Dermis microvascular lymphatic vessel endothelial cell (primary cell): ENCODE data around the gene VMAC. TPM values are rescaled to one million over a fixed set of nuclear protein-coding genes. Genes with fewer than 3 reads are reported as not detected.

Experiments
- DNase-seq, 2 donors: peaks; one replicate each; pipeline versions ENCODE4 v3.0.0 to v3.0.0-alpha.2; 2010; ENCODE audit warnings: low read depth in 2 of 2
- total RNA-seq: library from RNA; depleted of rRNA; stranded (reverse); fragments of >200 nt; gene quantifications from 2 replicates; pipeline ENCODE4 v1.2.1, GENCODE V29; 2014

VMAC gene
- total RNA-seq, 1 donor from 2014 or later = 4.2 TPM

- no peak for DNase-seq
These were observed 22.8 kb downstream of the VMAC start for GRCh38 chr19:5927441-5927821.

DNA sequence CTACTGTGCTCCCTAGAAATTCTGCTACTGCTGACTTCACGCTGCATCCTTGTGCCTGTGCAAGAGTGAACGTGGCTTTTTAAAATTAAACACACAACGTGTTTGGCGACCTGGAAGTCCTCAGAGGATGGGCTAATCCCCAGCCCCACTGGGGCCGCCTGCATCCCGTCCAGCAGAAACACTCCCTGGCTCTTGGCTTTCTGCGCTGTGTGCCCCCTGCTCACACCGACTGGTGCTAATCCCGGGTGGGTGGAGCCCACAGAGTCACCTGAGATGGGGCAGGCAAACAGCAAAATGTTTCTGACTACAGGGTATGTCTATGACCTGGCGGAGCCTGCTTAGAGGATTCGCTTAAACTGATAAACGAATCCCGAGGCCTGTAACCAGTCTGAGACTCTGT lies 24.5 kb downstream of the VMAC start:
- no peak for DNase-seq

GRCh38 chr19:5929625-5930024 lies 25.0 kb downstream of the VMAC start:
- no peak for DNase-seq

GRCh38 chr19:5931251-5931650 lies 26.6 kb downstream of the VMAC start:
- no peak for DNase-seq

- DNase-seq = no peak
These were observed 27.5 kb downstream of the VMAC start for GRCh38 chr19:5932146-5932545.

- no peak for DNase-seq
These were observed 28.1 kb downstream of the VMAC start for GRCh38 chr19:5932609-5933262.

DNA sequence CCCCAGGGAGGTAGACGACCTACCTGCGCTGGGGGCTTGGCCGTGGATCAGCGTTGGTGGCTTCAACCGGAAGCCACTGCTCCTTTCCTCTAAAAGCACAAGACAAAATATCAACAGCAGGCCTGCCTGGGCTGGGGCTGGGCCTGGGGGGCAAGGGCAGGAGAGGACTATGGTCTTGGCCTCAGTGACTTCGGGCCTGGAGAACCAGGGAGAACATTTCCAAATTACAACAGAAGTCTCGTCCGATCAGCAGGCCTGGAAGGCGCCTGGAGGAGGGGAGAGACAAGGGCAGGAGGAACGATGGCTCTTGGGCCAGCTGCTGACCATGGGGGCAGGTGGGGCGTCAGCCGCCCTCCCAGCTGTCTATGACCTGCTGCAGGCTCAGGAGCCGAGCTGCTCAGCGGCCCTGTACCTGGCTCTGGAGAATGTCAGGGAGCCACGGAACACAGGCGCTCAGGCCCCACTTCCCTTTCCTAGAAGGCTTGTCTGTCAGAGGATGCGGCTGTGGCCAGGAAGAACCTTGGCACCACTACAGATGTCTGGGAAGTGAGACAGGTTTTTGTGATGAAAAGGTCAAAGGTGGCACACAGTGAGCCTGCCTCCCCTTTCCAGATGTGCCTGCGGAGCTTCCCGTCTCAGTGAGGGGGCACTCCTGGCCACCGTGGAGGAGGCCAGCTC lies 28.9 kb downstream of the VMAC start:
- peak in 1 of 2 donors; percentile 50 for DNase-seq

GRCh38 chr19:5934069-5934401 lies 29.4 kb downstream of the VMAC start:
- DNase-seq = peak; percentile 57 to 80

- peak; percentile 72 to 84 for DNase-seq
These were observed 30.3 kb downstream of the VMAC start for GRCh38 chr19:5934774-5935472.

GRCh38 chr19:5935473-5936291 lies 31.0 kb downstream of the VMAC start:
- no peak for DNase-seq

DNA sequence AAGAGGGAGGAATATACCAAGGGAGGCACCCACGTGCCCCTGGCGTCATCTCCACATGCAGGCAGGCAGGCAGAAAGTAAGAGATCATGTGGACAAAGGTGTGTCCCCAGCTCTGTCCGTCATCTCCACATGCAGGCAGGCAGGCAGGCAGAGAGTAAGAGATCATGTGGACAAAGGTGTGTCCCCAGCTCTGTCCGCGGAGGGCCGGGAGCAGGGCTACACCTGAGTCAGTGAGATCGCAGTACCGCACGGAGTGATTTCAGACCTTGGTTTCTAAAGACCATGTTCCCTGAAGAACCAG lies 31.6 kb downstream of the VMAC start:
- DNase-seq = no peak

DNA sequence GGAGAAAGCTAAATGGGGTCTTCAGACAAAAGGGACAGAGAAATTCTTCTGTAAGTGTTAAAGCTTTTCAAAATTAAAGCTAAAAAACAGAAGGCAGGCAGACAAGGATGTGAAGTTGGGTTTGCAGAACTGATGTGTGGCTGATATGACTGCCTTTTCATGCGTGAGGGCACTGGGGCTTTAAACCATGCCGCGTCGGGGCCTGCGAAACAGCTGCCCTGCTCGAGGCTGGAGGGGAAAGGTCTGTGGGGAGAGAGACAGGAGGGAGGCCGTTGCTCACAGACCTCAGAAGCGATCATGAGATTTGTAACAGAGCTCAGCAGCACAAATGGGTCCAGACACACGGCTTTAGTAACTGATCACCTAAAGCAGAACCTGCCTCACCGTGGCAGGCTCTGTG lies 32.9 kb downstream of the VMAC start:
- DNase-seq = no peak

- DNase-seq = no peak
These were observed 35.9 kb downstream of the VMAC start for GRCh38 chr19:5940260-5941208.

DNA sequence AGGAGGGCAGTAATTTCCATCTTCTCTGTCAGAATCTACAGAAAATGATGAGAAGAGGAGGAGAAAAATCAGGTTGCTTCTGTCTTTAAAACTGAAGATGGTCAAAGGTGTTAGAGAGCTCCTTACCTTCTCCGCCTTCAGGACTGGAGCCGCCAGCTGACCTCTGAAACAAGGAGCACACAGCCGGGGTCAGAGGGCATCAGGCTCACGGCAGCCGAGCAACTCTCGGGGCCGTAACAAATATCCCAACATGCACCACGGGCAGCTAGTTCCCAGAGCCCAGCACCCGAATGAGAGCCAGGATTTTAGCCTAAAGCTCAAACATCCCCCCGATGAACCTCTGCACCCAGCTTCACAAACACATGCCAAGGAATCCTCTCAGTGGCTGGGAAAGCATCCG lies 37.0 kb downstream of the VMAC start:
- DNase-seq = no peak

DNA sequence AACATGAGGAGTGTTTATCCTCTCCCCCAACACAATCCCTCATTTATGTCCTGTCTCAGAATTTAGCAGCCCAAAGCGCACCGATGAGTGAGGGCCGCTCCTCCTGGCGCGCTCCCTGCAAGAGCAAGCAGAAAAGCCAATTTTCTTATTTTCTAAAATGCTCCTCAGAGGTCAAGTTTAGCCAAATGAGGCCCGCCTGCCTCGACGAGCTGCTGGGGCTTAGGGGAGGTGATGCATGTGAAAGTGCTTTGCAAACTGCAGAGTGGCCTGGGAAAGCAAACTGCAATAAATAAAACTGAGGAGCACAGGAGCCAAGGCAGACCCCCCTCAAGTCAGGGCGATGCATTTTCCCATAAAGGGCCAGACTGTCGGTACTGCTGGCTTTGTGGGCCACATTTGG lies 38.4 kb downstream of the VMAC start:
- no peak for DNase-seq

- no peak for DNase-seq
These were observed 39.0 kb downstream of the VMAC start for GRCh38 chr19:5943623-5944022.

GRCh38 chr19:5947435-5947834 lies 42.8 kb downstream of the VMAC start:
- DNase-seq = no peak

GRCh38 chr19:5948752-5949564 lies 44.3 kb downstream of the VMAC start:
- DNase-seq = no peak

- DNase-seq = no peak
These were observed 45.2 kb downstream of the VMAC start for GRCh38 chr19:5949792-5950305.

DNA sequence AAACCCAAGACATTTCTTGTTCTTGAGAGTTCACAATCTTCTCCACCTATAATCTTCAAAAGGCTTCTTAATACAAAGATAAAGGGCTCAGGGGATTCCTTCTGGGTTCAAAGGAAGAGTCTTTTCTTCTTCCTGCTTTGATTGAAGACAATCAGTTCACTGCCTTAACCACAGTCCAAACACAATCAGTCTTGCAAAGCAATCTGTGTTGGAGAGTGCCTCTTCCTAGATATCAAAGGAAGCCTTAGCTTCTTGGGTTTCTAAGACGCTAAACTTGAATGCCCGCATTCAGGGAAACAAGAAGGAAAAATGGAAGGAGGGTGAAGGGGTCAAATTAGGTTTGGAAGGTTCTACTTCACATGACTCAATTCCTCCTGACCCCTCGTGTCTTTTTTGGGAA lies 46.1 kb downstream of the VMAC start:
- DNase-seq = no peak
